Endometrial microvascular endothelial cells (primary cell): Measurements from ENCODE around the gene ST8SIA6. TPM values are rescaled to one million over a fixed set of nuclear protein-coding genes. Genes with fewer than 3 reads are reported as not detected.

Source experiments
- in situ Hi-C: cut with HindIII; loops from 2 replicates; pipeline ENCODE4 v1.10.0; 2017; ENCODE audit warnings: low sequenced_read_pairs, low pct_unique_long_range_greater_than_20kb; ENCODE audit errors: inconsistent ontology term
- total RNA-seq: library from RNA; depleted of rRNA; stranded (reverse); fragments of >200 nt; gene quantifications from one replicate; pipeline ENCODE4 v1.2.3, GENCODE V29; 2015; ENCODE audit errors: inconsistent ontology term

ST8SIA6 gene
- total RNA-seq, 1 donor from 2014 or later: not detected

GRCh38 chr10:17429490-17429889, 24.9 kb downstream of the ST8SIA6 start:
- in situ Hi-C loops: no loop called here

- in situ Hi-C loops: no loop called here
Measured at GRCh38 chr10:17428351-17429097, 25.9 kb downstream of the ST8SIA6 start.

GRCh38 chr10:17427666-17428350, 26.6 kb downstream of the ST8SIA6 start:
- in situ Hi-C loops: no loop called here

- in situ Hi-C loops: no loop called here
Measured at GRCh38 chr10:17427201-17427600, 27.2 kb downstream of the ST8SIA6 start.

GRCh38 chr10:17426263-17426750, 28.1 kb downstream of the ST8SIA6 start:
- in situ Hi-C loops: no loop called here

- in situ Hi-C loops: no loop called here
Measured at GRCh38 chr10:17425584-17426262, 28.7 kb downstream of the ST8SIA6 start.

GRCh38 chr10:17423632-17424186, 30.7 kb downstream of the ST8SIA6 start:
- in situ Hi-C loops: no loop called here

GRCh38 chr10:17422931-17423330, 31.5 kb downstream of the ST8SIA6 start:
- in situ Hi-C loops: no loop called here

- in situ Hi-C loops: no loop called here
Measured at GRCh38 chr10:17418249-17418648, 36.1 kb downstream of the ST8SIA6 start.

GRCh38 chr10:17416442-17417211, 37.8 kb downstream of the ST8SIA6 start:
- in situ Hi-C loops: no loop called here

- in situ Hi-C loops: no loop called here
Measured at GRCh38 chr10:17415046-17415658, 39.2 kb downstream of the ST8SIA6 start.

- in situ Hi-C loops: no loop called here
Measured at GRCh38 chr10:17414484-17414883, 39.9 kb downstream of the ST8SIA6 start.

- in situ Hi-C loops: no loop called here
Measured at GRCh38 chr10:17413876-17414275, 40.5 kb downstream of the ST8SIA6 start.

GRCh38 chr10:17412323-17412722, 42.1 kb downstream of the ST8SIA6 start:
- in situ Hi-C loops: no loop called here

- in situ Hi-C loops: no loop called here
Measured at GRCh38 chr10:17410907-17411306, 43.5 kb downstream of the ST8SIA6 start.

GRCh38 chr10:17409170-17409733, 45.1 kb downstream of the ST8SIA6 start:
- in situ Hi-C loops: no loop called here

GRCh38 chr10:17407047-17407446, 47.3 kb downstream of the ST8SIA6 start:
- in situ Hi-C loops: no loop called here
